Gastroesophageal sphincter (tissue), 4 donors: ENCODE data around the gene BICRA. TPM values are rescaled to one million over a fixed set of nuclear protein-coding genes. Genes with fewer than 3 reads are reported as not detected.

Experiments used
- ATAC-seq: fragments of 150-250 bp; one replicate; pipeline ENCODE4 v1.9.1; 2016; ENCODE audit warnings: mild to moderate bottlenecking, moderate library complexity
- H3K27ac ChIP-seq, 4 donors: fragments of 200-600 bp; sonication (generic) in 3 of 4; 1 replicate in 3 of 4; 2 replicates in 1 of 4; pipeline ENCODE4 v1.5.1; 2016 to 2019
- H3K27me3 ChIP-seq: fragments of 200-600 bp; sonication (generic); one replicate; pipeline ENCODE4 v1.5.1; 2019
- H3K36me3 ChIP-seq, 2 donors: fragments of 200-600 bp; sonication (generic); one replicate each; pipeline ENCODE4 v1.5.1; 2019; ENCODE audit warnings: control low read depth in 1 of 2
- H3K4me1 ChIP-seq, 3 donors: fragments of 200-600 bp; sonication (generic); 1 replicate in 2 of 3; 2 replicates in 1 of 3; pipeline ENCODE4 v1.5.1; 2016 to 2019; ENCODE audit warnings: control low read depth in 2 of 3
- H3K4me3 ChIP-seq, 2 donors: fragments of 200-600 bp; sonication (generic); one replicate each; pipeline ENCODE4 v1.5.1; 2019; ENCODE audit warnings: mild to moderate bottlenecking in 1 of 2, moderate library complexity in 1 of 2
- H3K9me3 ChIP-seq, 3 donors: fragments of 200-600 bp; sonication (generic); one replicate each; pipeline ENCODE4 v1.5.1; 2017 to 2019; ENCODE audit warnings: control low read depth in 2 of 3
- CTCF ChIP-seq, 4 experiments: fragments of 200-600 bp in 2 of 4; fragments of 450-650 bp in 2 of 4; sonication (generic) in 1 of 4; IDR thresholded peaks; one replicate each; pipeline ENCODE4 v1.5.1; 2017 to 2019; ENCODE audit warnings: antibody characterized with exemption in 4 of 4, mild to moderate bottlenecking in 2 of 4, moderate library complexity in 2 of 4
- EP300 ChIP-seq: sonication (generic); formaldehyde crosslinking; IDR thresholded peaks from one replicate; pipeline ENCODE4 v1.6.1; 2017; ENCODE audit warnings: antibody characterized with exemption, mild to moderate bottlenecking
- POLR2A ChIP-seq, 2 donors: fragments of 450-650 bp; IDR thresholded peaks; one replicate each; pipeline ENCODE4 v1.6.1; 2017; ENCODE audit warnings: antibody characterized with exemption in 2 of 2, mild to moderate bottlenecking in 2 of 2, moderate library complexity in 1 of 2
- POLR2AphosphoS5 ChIP-seq: sonication (generic); formaldehyde crosslinking; IDR thresholded peaks from one replicate; pipeline ENCODE4 v1.6.1; 2017; ENCODE audit warnings: antibody characterized with exemption
- WGBS, 2 donors: methylation state at CpG; one replicate each; pipeline ENCODE4 v1.1.5; 2018; ENCODE audit warnings: low coverage in 1 of 2; 5-methylcytosine and 5-hydroxymethylcytosine counted together
- total RNA-seq, 4 donors: library from RNA; depleted of rRNA; stranded (reverse); fragments of >200 nt; gene quantifications; one replicate each; pipeline ENCODE4 v1.1.0, GENCODE V29; 2016

Gene BICRA
- total RNA-seq, 4 donors from 2014 or later, result 6.5 to 29.1 (median 11.5) TPM

DNA sequence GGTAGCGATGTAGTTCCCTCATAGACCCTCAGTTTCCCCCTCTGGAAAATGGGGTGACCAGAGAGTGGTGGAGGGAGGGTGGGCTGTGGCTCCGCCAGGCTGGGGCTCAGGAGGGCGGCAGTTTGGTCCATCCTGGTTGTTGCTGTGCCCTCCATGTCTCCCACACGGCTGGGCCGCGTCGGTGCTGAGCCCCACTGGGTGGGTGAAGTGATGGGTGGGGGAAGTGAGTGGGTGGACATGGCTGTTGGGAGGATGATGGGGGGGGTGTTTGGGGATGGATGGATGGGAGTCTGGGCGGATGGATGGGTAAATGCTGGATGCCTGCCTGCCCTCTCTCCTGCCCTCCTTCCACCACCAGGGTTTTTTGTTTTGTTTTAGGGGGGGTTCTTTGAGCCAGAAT lies 87.7 kb downstream of the BICRA start:
- Histone ChIP-seq H3K4me1 (peaks cover 0 to 20% (median 0%) of the 10 kb centered on the region in 3 donors), H3K27ac (peak overlapping the region in 3 of 4 donors; percentile 24 to 73 (median 43)), H3K27me3 (no peaks in the 10 kb centered on the region), H3K4me3 (no peak overlapping the region), H3K9me3 (no peaks in the 10 kb centered on the region), H3K36me3 (peaks cover 0 to 77% of the 10 kb centered on the region in 2 donors)
- 58% methylated on average over 3 of the region's 8 CpGs; no CpG with 5 or more reads in 1 of the 2 donors for WGBS, 2 donors
- no peak for ATAC-seq
- TF ChIP-seq POLR2A (IDR thresholded peaks at IDR 0.05) (no peak), POLR2AphosphoS5 (no peak), EP300 (no peak), CTCF (IDR thresholded peaks at IDR 0.05) (no peak)

DNA sequence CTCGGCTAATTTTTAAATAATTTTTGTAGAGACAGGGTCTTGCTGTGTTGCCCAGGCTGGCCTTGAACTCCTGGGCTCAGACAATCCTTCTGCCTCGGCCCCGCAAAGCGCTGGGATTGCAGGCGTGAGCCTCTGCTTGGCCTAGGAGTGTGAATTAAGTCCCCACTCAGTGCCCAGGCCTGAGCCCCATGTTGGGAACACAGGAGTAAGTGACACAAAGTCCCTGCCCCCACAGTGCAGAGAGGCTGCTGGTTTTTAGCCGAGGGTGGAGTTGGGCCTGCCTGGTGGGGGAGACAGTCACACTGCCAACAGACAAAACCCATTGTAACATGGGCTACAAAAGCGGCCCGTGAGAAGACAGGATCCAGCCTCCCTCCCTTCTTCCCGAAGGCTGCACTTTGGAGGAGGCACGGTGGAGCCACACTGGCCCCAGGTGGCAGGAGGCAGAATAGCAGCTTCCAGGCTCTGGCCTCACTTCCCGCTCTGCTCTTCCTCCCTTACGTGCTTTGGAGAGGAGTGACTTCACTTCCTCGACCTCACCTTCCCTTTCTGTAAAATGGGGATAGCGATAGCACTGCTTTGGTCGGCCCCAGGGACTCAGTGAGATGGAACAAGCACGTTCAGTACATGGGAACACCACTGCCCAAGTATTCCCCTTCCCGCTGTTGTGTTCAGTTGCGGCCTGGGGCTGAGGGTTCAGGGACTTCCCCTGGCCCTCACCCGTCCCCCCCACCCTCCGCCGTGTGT lies 89.1 kb downstream of the BICRA start:
- Histone ChIP-seq H3K36me3 (peaks cover 0 to 77% of the 10 kb centered on the region in 2 donors), H3K4me3 (no peak overlapping the region), H3K27me3 (no peaks in the 10 kb centered on the region), H3K4me1 (peaks cover 0 to 20% (median 0%) of the 10 kb centered on the region in 3 donors), H3K27ac (peak overlapping the region; percentile 36 to 80 (median 68)), H3K9me3 (no peaks in the 10 kb centered on the region)
- ATAC-seq, result peak; percentile 80
- peak in 3 of 4 experiments; percentile 98 to 99 (median 99) for TF ChIP-seq CTCF (IDR thresholded peaks at IDR 0.05)
- peak; percentile 39 for TF ChIP-seq POLR2AphosphoS5
- no peak for TF ChIP-seq EP300
- 32 to 50% methylated on average over 2 of the region's 21 CpGs for whole genome bisulfite sequencing, 2 donors

- Histone ChIP-seq H3K27me3 (no peaks in the 10 kb centered on the region), H3K9me3 (no peaks in the 10 kb centered on the region), H3K27ac (peak overlapping the region in 3 of 4 donors; percentile 62 to 80 (median 73)), H3K36me3 (peaks cover 0 to 74% of the 10 kb centered on the region in 2 donors), H3K4me1 (peaks cover 0 to 26% (median 0%) of the 10 kb centered on the region in 3 donors), H3K4me3 (no peak overlapping the region)
- no peak for ATAC-seq
- TF ChIP-seq CTCF (IDR thresholded peaks at IDR 0.05) (no peak), POLR2A (IDR thresholded peaks at IDR 0.05) (no peak), POLR2AphosphoS5 (no peak), EP300 (no peak)
- WGBS, 2 donors, result 85% methylated on average over 20 of the region's 46 CpGs; no CpG with 5 or more reads in 1 of the 2 donors
Observed at GRCh38 chr19:47698631-47699359, 89.9 kb downstream of the BICRA start.

- Histone ChIP-seq H3K4me3 (no peak overlapping the region), H3K36me3 (peaks cover 0 to 72% of the 10 kb centered on the region in 2 donors), H3K9me3 (no peaks in the 10 kb centered on the region), H3K27ac (peak overlapping the region in 3 of 4 donors; percentile 62 to 80 (median 73)), H3K4me1 (peaks cover 0 to 33% (median 0%) of the 10 kb centered on the region in 3 donors), H3K27me3 (no peaks in the 10 kb centered on the region)
- WGBS, 2 donors, result 60 to 90% methylated on average over 1 to 2 of the region's 9 CpGs
- no peak for ATAC-seq
- TF ChIP-seq POLR2A (IDR thresholded peaks at IDR 0.05), result no peak
- no peak for TF ChIP-seq POLR2AphosphoS5
- TF ChIP-seq CTCF (IDR thresholded peaks at IDR 0.05), result peak in 3 of 4 experiments; percentile 80 to 85 (median 80)
- TF ChIP-seq EP300, result no peak
Observed at GRCh38 chr19:47699360-47699917, 90.5 kb downstream of the BICRA start.
